Non-pigmented ciliary epithelial cell (primary cell): ENCODE measurements around the gene SLC1A1.
"Not testable (repeated sequence)": the region's sequence is repeated elsewhere in the genome, so short reads cannot be mapped to it uniquely, and the experiment has no call there.

ENCODE experiments used
- DNase-seq: peaks from one replicate; pipeline ENCODE4 v3.0.0-alpha.2; 2010; ENCODE audit warnings: low read depth

SLC1A1 gene

GRCh38 chr9:4541856-4542255, 51.6 kb downstream of the SLC1A1 start:
- DNase-seq, result no peak

DNA sequence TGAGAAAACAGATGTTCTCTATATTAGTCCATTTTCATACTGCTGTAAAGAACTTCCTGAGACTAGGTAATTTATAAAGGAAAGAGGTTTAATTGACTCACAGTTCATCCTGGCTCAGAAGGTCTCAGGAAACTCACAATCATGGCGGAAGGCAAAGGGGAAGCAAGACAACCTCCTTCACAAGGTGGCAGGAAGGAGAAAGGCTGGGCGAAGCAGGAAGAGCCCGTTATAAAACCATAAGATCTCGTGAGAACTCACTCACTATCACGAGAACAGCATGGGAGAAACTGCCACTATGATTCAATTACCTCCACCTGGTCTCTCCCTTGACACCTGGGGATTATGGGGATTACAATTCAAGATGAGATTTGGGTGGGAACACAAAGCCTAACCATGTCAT, 54.4 kb downstream of the SLC1A1 start:
- DNase-seq, result not testable (repeated sequence)

DNA sequence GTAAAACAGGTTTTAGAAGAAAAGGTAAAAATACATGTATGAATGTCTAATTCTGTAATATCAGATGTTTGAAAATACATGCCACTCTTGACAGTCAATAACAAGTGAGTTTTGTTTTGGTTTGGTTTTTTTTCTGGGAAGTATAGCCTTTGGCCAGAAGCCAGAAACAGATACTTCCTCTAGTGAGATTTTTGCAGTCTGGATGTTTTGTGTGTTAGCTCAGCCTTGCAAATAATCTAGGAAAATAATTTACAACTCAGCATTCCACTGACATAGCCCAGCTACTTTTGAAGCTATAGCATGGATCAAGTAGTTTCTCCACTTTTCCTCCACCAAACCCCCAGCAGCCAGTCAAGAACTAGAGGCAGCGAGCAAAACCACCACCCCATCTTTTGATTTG, 56.7 kb downstream of the SLC1A1 start:
- peak; percentile 26 for DNase-seq

GRCh38 chr9:4548811-4549725, 58.8 kb downstream of the SLC1A1 start:
- no peak for DNase-seq

DNA sequence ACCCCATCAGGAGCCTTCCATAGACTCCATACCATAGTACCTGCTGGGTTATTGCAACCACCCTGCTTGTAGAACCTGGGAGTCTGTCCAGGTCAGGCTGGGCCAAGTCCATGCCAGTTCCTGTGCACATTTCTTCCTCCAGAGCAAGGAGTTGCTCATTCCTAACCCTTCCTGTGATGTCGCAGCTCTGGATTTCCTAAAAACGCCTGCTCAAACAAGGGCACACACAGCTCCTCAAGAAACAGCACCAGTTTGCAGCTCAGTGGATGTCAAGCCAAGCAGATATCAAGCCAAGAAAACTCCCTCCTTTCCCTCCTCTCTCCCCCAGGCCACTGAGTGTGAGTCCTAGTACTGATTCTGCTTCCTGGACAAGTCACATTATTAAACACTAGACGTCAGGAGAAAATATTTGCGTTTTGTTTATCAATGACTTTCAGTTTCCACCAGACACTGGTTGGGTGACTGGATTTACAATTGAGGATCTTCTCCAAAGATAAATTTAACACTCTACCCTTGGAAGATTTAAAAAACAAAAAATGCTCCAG, 59.6 kb downstream of the SLC1A1 start:
- no peak for DNase-seq

DNA sequence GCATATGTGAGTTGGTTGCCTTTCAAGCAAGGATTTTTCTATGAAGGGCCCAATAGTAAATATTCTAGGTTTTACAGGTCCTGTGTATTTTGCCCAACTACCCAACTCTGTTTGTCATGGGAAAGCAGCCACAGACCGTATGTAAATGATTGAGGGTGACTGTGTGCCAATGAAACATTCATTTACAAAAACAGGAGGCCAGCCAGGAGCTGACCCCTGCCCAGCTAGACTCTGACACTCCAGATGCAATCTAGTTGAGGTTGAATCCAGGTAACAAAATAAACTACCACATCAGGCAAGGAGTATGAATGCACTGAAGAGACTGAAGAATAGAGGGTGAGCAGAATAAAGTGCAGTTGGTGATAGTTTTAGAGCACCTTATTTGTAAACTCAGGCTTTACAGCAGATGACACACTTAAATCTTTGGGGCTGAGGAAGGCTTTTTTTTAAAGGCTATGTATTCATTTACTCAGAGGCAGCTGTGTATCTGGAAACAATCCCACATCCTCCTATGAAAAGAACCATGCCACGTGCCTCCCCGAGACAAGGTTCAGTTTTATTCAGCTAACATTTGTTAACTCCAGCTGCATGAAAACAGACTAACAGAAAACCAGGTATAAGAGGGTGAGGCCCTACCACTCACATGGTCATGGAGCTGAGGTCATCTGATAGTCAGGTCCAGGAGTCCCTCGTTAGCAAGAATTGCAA, 60.7 kb downstream of the SLC1A1 start:
- no peak for DNase-seq

DNA sequence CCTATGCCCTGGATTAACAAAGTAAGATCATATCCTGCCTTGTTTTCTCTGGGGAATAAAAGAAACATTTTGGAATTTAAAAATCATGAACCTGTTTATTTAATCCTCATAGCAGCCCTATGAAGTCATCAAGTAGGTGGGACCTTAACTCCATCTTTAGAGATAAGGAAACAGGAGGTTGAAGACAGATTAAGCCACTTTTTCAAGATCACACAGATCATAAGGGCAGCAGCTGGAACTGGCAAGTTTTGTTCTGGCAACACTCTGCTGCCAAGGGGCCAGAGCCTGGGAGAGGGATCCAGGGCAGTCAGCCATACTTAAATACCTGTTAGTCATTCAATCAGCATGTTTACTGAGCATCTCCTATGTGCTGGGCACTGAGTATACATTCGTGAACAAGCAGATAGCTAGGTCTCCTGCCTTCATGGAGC, 63.7 kb downstream of the SLC1A1 start:
- peak; percentile 44 for DNase-seq

GRCh38 chr9:4555236-4555635, 65.0 kb downstream of the SLC1A1 start:
- peak; percentile 31 for DNase-seq

DNA sequence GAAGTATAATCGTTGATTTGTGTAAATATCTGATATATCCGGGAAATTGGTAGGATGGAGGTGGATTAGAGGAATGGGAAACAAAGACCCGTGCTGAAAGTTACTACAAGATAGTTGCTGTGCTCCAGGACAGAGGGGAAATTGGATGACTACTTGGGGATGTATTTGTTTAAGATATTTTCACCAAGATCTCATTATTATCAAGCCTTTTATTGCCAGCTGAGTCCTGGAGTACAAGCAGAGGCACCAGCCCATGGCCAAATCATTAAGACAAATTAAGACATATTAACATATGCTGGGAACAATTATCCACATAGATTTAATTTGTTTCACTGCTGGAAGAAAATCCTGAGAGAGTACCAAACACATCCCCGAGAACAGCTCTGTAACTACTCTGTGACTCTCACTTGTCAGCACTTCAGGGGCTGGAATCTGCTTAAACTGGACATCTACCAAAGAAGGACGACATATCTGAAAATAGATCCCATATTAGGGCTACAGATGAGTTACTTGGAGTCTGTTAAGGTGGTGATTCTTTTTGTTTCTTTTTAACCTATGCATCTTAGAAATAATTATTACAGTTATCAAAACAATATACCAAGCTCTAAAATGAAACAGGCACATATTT, 68.2 kb downstream of the SLC1A1 start:
- DNase-seq, result no peak

GRCh38 chr9:4559261-4560182, 69.3 kb downstream of the SLC1A1 start:
- no peak for DNase-seq

- no peak for DNase-seq
These were observed 72.8 kb downstream of the SLC1A1 start for GRCh38 chr9:4563105-4563504.

- no peak for DNase-seq
These were observed 76.5 kb downstream of the SLC1A1 start for GRCh38 chr9:4566806-4567205.

- no peak for DNase-seq
These were observed 77.3 kb downstream of the SLC1A1 start for GRCh38 chr9:4567601-4568000.

- no peak for DNase-seq
These were observed 78.8 kb downstream of the SLC1A1 start for GRCh38 chr9:4569101-4569500.

GRCh38 chr9:4572184-4572826, 82.0 kb downstream of the SLC1A1 start:
- no peak for DNase-seq

DNA sequence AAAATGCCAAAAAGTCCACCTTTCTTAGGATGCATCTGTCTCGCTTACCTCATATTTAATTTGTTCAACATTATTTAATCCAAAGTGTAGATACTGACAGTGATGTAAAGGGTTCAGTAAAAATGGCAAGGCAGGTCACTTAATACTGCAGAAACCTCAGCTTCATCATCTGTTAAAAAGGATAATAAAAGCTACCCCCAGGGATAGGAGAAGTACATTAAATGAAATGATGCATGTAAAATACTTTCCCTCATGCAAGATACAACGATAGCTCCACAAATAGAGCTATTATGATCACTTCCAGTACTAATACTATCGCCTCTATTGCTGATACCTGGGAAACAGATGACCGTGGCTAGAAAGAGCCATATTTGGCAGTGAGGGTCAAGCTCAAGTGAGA, 82.9 kb downstream of the SLC1A1 start:
- DNase-seq, result no peak

DNA sequence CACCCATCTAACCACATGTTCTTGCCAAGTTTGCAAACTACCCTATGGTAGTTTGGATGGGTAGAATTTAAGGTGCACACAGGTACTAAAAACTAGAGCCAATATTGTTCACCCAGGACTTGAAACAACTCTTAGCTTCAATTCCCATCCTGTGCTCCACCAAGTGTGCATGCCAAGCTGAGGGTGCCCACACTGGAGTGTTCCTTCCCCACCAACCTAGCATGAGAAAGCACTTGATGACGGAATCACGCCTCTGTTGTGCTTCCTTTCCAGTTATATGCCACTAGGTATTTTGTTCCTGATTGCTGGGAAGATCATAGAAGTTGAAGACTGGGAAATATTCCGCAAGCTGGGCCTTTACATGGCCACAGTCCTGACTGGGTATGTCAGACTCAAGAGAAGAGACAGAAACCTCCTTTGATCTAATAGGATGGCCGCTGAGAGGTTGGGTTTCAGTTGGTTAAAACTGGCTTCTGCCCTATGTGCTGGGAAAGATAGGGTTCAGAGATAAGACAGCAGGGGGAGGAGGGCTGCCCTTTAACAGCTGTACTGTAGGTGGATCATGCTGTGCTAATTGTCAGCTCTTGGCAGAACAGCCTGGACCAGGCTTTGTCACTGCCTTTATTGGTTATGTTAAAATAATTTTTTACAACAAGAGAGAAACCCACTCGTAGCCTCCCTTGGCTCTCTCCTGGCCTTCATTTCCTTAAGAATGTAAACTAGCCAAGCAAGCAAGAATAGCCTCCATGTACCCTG, 83.5 kb downstream of the SLC1A1 start:
- DNase-seq, result no peak

DNA sequence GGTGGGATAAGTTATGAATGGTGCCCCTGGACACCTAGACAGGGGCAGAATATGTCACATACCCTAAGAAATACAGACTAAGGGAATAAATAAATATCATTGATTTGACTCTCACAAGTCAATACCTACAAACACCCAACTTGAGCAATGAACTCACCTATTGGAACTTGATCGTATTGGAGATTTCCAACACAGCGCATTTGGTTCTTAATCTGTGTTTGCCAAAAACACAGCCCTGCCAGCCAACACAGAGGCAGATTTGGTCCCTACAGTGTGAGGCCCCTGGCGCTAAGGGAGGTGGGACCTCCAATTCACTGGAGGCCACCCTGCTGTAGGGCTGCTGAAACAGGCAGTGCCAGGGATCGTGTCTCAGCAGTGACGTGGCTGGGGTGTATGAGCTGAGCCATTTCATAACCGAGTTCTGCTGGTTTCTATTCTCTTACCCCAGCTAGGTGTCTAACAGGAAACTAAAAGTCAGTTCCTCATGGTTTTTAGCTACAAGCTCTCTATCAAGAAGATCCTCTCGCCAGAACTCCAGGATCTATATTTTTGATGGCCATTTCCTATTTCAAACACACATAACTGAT, 84.5 kb downstream of the SLC1A1 start:
- DNase-seq, result no peak

GRCh38 chr9:4575997-4576396, 85.7 kb downstream of the SLC1A1 start:
- no peak for DNase-seq

DNA sequence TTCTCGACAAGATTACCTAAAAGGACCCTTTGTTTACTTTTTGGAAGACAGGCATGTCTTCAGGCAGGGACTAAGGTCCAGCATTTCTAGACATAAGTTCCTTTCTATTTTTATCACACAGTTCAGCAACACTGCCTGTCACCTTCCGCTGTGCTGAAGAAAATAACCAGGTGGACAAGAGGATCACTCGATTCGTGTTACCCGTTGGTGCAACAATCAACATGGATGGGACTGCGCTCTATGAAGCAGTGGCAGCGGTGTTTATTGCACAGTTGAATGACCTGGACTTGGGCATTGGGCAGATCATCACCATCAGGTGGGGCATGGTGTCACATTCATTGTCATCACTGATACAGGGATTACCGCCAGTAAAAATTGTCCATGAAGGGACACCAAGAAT, 86.2 kb downstream of the SLC1A1 start:
- DNase-seq, result no peak
